GM21367 (cell line): ENCODE data around the gene ARSG.
"Not testable (repeated sequence)": the region's sequence is repeated elsewhere in the genome, so short reads cannot be mapped to it uniquely, and the experiment has no call there.

Experiments used
- ATAC-seq: cut with Tn5 transposase; IDR thresholded peaks from one replicate; pipeline ENCODE4 v1.9.1; 2021; ENCODE audit not compliant: unreplicated experiment

ARSG gene

GRCh38 chr17:68304706-68305105 lies 13.4 kb downstream of the ARSG start:
- no peak for ATAC-seq

DNA sequence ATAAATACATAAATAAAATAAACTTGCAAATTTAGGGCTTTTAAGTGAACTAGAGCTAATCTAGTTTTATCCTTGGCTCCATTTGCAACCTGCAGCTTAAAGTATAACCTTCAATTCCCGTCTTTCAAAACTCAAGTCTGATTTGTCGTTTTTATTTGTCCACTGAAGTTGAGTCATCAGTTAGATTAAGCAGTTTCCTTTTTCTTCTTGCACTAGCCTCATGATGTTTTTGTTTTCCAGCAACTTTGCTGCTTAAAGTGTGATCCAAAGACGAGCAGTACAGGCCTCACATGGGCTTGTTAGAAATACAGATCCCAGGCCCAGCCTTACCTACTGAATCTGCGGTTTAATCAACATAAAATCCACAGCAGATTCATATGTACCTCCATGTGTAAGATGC lies 13.8 kb downstream of the ARSG start:
- no peak for ATAC-seq

DNA sequence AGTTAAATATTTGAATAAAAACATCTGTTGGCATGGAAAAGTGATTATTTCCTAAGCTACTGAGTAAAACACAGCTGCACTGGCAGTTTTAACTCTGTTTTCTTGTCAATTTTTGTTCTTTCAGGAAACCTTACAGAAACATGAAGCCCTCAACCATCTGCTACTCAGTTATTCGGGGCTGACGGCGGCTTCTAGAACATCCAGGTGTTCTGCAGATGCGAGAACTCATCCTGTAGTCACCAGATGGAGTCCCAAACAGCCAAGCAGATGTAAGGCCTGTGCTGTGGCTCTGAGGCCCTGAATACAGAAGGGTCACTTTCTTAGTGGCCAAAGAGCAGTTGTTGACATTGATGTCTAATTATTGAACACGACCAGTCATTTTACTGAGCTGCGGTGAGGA lies 15.5 kb downstream of the ARSG start:
- no peak for ATAC-seq

DNA sequence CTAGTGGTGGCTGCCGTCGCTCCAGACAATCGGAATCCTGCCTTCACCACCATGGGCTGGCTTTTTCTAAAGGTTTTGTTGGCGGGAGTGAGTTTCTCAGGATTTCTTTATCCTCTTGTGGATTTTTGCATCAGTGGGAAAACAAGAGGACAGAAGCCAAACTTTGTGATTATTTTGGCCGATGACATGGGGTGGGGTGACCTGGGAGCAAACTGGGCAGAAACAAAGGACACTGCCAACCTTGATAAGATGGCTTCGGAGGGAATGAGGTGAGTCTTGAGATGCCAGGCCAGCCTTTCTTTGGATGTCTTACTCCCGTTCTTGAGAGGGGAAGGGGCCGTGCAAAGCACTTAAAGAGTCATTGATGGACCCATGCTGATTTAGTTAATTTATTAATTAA lies 16.1 kb downstream of the ARSG start:
- ATAC-seq: no peak

DNA sequence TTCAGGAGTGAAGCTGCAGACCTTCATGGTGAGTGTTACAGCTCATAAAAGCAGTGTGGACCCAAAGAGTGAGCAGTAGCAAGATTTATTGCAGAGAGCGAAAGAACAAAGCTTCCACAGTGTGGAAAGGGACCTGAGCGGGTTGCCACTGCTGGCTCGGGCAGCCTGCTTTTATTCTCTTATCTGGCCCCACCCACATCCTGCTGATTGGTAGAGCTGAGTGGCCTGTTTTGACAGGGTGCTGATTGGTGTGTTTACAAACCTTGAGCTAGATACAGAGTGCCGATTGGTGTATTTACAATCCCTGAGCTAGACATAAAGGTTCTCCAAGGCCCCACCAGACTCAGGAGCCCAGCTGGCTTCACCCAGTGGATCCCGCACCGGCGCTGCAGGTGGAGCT lies 17.2 kb downstream of the ARSG start:
- not testable (repeated sequence) for ATAC-seq

DNA sequence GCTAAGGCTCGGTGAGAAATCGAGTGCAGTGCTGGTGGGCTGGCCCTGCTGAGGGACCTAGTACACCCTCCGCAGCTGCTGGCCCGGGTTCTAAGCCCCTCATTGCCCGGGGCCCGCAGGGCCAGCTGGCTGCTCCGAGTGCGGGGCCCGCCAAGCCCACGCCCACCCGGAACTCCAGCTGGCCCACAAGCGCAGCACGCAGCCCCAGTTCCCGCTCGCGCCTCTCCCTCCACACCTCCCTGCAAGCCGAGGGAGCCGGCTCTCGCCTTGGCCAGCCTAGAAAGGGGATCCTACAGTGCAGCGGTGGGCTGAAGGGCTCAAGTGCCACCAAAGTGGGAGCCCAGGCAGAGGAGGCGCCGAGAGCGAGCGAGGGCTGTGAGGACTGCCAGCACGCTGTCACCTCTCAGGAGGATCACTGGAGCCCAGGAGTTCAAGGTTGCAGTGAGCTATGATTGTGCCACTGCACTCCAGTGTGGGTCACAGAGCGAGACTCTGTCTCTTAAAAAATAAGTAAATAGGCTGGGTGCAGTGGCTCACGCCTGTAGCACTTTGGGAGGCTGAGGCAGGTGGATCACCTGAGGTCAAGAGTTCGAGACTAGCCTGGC lies 17.9 kb downstream of the ARSG start:
- ATAC-seq: not testable (repeated sequence)

DNA sequence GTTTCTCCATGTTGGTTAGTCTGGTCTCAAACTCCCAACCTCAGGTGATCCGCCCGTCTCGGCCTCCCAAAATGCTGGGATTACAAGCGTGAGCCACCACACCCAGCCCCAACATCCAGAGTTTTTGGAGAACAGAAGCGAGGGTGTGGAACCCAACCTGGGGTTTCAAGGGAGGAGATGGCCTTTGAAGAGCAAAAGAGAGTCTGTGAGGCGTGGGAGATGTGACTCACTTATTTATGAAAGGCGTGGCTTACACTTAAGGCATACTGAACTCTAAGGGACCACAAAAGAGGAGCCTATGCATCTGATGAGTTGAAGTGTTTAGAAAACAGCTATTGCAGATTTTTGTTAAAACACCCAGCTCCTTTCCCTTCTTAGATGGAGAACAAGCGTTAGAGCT lies 18.9 kb downstream of the ARSG start:
- no peak for ATAC-seq

DNA sequence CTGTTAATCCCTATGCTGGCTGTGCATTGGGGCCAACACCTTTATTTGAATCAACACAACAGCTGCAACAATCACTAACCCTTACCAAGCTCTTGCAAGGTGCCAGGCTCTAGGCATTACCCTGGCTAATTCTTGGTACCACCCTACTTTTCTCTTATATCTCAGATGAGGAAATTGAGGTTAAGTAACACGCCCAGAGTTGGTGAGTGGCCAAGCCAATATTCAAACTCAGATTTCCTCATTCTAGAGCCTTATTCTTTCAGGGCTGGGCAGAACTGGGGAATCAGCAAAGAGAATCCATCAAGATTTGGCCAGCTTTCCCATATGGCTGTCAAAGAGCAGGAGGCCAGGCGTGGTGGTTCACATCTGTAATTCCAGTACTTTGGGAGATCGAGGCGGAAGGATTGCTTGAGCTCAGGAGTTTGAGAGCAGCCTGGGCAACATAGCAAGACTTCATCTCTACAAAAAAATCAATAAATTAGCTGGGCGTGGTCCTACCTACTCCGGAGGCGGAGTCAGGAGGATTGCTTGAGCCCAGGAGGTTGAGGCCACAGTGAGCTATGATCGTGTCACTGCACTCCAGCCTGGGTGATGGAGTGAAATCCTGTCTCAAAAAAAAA lies 23.7 kb downstream of the ARSG start:
- no peak for ATAC-seq

GRCh38 chr17:68315930-68316329 lies 24.6 kb downstream of the ARSG start:
- no peak for ATAC-seq

- no peak for ATAC-seq
Measured at GRCh38 chr17:68317458-68317857, 26.2 kb downstream of the ARSG start.

GRCh38 chr17:68318103-68318991 lies 27.1 kb downstream of the ARSG start:
- no peak for ATAC-seq

GRCh38 chr17:68319410-68320162 lies 28.3 kb downstream of the ARSG start:
- ATAC-seq: no peak

DNA sequence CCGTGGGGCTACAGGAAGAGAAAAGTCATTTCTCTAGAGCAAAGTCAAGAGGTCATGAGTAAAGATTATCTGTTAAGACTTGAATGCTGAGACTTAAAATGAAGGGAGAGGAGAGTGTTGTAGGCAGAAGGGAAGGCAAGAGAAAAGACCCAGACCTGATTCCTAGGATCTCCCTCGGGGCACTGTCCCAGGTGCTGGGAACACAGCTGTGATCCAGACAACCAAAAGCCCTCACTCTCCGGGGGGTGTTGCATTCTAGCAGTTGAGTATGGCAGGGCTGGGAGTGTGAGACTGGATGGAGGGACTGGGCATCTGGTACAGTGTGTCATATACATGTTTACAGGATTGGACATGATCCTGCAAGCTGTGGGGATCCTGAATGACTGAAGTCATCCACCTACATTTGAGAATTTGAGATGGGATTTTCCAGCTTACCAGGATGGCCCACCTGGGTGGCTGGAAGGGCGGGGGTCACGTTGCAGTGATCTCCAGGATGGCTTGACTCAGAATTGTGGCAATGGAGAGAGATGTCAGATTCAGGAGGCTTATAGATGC lies 29.1 kb downstream of the ARSG start:
- ATAC-seq: no peak

- no peak for ATAC-seq
Measured at GRCh38 chr17:68320943-68321555, 29.8 kb downstream of the ARSG start.

GRCh38 chr17:68321556-68321954 lies 30.3 kb downstream of the ARSG start:
- no peak for ATAC-seq

DNA sequence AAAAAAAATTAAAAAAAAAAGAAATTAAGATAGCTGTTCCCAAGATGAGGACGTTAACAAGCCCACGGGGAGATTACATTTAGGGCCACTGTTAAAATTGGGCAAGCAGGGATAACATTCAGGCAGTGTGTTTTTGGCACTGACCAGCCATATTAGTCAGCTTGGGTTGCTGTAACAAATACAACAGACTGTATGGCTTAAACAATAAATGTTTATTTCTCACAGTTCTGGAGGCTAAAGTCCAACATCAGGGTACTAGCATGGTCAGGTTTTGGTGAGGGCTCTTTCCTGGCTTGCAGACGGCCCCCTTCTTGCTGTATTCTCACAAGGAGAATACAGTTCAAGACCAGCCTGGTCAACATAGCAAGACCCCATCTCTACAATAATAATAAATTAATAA lies 31.3 kb downstream of the ARSG start:
- no peak for ATAC-seq

- ATAC-seq: no peak
Measured at GRCh38 chr17:68324114-68324513, 32.8 kb downstream of the ARSG start.

GRCh38 chr17:68324654-68325336 lies 33.5 kb downstream of the ARSG start:
- ATAC-seq: no peak

DNA sequence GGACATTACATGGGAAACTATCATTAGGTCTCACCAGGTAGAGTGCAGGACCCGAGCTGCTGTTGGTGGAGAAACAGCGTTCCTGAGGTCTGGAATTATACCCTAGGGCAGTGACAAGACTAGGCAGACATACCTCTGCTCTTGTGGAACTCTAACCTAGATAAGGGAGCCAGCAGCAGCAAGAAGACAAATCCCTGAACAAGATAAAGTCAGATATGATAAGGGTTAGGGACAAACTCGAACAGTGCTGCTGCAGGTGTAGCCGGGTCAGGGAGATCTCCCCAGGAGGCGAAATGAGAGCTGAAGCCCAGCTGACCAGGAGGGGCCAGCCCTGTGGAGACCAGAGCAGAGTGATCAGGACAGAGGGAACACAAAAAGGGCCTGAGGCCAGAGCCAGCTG lies 34.7 kb downstream of the ARSG start:
- no peak for ATAC-seq

GRCh38 chr17:68326681-68327080 lies 35.4 kb downstream of the ARSG start:
- no peak for ATAC-seq
